Right ventricle myocardium superior (tissue), 1 donor: ENCODE results near the gene ZBTB11. TPM values are rescaled to one million over a fixed set of nuclear protein-coding genes. Genes with fewer than 3 reads are reported as not detected.
"Not testable (repeated sequence)": the region's sequence is repeated elsewhere in the genome, so short reads cannot be mapped to it uniquely, and the experiment has no call there.

Source experiments
- ATAC-seq: fragments of 200-7000 bp; cut with Tn5 transposase; one replicate; pipeline ENCODE4 v1.9.1; 2020; ENCODE audit warnings: mild to moderate bottlenecking; ENCODE audit not compliant: poor library complexity
- DNase-seq: peaks from one replicate; pipeline ENCODE4 v3.0.0-alpha.2; 2020
- intact Hi-C: fragments of 100-400 bp; cut with DNase I; formaldehyde crosslinking; loops from one replicate; pipeline ENCODE4 v1.11.2; 2022
- long read RNA-seq: library from polyadenylated mRNA; unstranded; transcript quantifications from one replicate; pipeline ENCODE4 v2.0.0, GENCODE V29; 2021
- total RNA-seq: library from RNA; stranded (reverse); fragmentation: NEBNext Ultra II Directional; extraction: Animal tissue kit (Norgen Biotek cat#: 25700); gene quantifications from one replicate; pipeline ENCODE4 v1.2.1, GENCODE V29; 2021
- donor health status: DM: no; HTN: yes; CAD: no; lungs with severe emphysema.

The ZBTB11 gene, protein sequence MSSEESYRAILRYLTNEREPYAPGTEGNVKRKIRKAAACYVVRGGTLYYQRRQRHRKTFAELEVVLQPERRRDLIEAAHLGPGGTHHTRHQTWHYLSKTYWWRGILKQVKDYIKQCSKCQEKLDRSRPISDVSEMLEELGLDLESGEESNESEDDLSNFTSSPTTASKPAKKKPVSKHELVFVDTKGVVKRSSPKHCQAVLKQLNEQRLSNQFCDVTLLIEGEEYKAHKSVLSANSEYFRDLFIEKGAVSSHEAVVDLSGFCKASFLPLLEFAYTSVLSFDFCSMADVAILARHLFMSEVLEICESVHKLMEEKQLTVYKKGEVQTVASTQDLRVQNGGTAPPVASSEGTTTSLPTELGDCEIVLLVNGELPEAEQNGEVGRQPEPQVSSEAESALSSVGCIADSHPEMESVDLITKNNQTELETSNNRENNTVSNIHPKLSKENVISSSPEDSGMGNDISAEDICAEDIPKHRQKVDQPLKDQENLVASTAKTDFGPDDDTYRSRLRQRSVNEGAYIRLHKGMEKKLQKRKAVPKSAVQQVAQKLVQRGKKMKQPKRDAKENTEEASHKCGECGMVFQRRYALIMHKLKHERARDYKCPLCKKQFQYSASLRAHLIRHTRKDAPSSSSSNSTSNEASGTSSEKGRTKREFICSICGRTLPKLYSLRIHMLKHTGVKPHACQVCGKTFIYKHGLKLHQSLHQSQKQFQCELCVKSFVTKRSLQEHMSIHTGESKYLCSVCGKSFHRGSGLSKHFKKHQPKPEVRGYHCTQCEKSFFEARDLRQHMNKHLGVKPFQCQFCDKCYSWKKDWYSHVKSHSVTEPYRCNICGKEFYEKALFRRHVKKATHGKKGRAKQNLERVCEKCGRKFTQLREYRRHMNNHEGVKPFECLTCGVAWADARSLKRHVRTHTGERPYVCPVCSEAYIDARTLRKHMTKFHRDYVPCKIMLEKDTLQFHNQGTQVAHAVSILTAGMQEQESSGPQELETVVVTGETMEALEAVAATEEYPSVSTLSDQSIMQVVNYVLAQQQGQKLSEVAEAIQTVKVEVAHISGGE
- total RNA-seq = 9.8 TPM
- long read RNA-seq, full-length matches to known transcripts = 9 of 10 reads
- long read RNA-seq, partial matches to known transcripts = 0 of 10 reads
- long read RNA-seq, other reads (novel, unspliced or antisense) = 1 of 10 reads

GRCh38 chr3:101676765-101677435 is at the start of gene ZBTB11:
TSS of gene ZBTB11 (minus strand) at chr3:101677132. CDS start at chr3:101676914, 218 bp downstream.
- intact Hi-C loops = loop anchor here (10.0 kb wide), 1 partner anchor 102 kb away; the partner anchor contains the start of gene PCNP
- DNase-seq (peak; percentile 100), ATAC-seq (peak; percentile 92)

GRCh38 chr3:101725890-101726275 is 49.0 kb upstream of the ZBTB11 start:
- DNase-seq (no peak), ATAC-seq (no peak)
- intact Hi-C loops = no loop called here

DNA sequence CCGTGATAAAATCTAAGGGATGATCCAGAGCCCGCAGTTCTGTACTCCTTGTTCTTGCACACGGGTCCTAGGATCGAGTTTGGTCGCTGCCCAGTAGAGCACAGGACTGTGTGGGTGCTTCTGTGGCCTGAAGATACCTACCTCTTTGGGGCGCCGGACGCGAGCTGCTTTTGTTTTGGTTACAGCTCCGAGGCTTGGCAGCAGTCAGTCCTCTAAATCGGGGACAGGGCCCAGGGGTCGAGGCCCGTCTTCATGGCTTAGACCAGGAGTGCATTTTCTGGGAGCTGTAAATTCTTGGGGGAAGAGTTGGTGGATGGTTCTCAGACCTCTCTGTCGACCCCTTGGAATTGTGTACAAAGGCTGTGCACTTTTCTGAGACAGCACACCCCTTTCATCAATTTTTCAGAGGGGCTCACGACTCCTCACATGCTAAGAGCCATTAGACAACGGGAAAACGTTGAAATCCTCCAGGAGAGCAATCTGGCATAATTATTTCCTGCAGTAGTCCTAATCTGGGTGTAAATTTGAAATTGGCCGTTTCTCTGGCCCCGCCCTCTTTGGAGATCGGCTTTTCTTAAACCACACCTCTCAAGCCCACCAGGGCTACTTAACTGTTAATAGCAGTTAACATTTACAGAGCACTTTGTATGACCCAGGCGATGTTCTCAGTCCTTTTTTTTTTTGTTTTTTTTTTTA is 48.4 kb upstream of the ZBTB11 start:
- DNase-seq = peak; percentile 61
- peak; percentile 27 for ATAC-seq
- intact Hi-C loops = no loop called here

GRCh38 chr3:101724329-101725193 is 47.6 kb upstream of the ZBTB11 start, which contains the start of gene CEP97:
TSS of gene CEP97 (plus strand) at chr3:101724614. CDS start at chr3:101724677, 63 bp downstream.
- intact Hi-C loops = loop anchor here (5.0 kb wide), 1 partner anchor 53 kb away; the partner anchor contains the start of gene NXPE3

DNA sequence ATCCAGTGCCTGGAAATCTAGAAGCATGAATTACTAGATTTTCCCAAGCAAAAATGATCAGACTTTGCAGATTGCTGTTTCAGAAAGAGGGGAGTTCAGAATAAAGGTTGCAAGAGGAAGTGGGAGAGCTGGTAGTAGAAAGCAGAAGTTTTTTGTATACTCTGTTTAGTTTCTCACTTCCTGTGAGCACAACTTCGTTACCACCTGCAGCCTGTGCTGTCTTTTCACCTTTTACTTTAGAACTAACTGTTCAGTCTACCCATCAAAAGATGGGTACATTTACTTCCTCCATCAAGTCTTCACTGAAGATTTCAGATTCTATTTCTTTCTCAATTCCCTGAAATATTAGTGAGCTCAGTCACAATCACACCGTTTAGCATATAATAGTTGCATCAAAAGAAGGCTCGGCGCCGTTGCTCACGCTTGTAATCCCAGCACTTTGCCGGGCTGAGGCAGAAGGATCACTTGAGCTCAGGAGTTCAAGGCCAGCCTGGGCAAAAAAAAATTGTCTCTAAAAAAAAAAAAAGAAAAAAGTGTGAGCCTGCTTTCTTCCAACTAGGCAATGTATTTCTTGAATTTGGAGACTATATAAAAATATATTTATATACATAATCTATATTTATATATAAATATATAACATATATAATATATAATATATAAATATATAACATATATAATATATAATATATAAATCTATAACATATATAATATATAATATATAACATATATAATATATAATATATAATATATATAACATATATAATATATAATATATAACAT is 45.7 kb upstream of the ZBTB11 start:
- intact Hi-C loops = loop anchor here (5.0 kb wide), 1 partner anchor 55 kb away; the partner anchor contains the start of gene NXPE3
- ATAC-seq (no peak), DNase-seq (no peak)

More at GRCh38 chr3:101724329-101725193, 47.6 kb upstream of the ZBTB11 start, which contains the start of gene CEP97:
- ATAC-seq (peak; percentile 100), DNase-seq (peak; percentile 94)

GRCh38 chr3:101720851-101721840 is 44.2 kb upstream of the ZBTB11 start:
- intact Hi-C loops = loop anchor here (5.0 kb wide), 1 partner anchor 56 kb away; the partner anchor contains the start of gene NXPE3
- ATAC-seq = no peak
- DNase-seq = no peak

DNA sequence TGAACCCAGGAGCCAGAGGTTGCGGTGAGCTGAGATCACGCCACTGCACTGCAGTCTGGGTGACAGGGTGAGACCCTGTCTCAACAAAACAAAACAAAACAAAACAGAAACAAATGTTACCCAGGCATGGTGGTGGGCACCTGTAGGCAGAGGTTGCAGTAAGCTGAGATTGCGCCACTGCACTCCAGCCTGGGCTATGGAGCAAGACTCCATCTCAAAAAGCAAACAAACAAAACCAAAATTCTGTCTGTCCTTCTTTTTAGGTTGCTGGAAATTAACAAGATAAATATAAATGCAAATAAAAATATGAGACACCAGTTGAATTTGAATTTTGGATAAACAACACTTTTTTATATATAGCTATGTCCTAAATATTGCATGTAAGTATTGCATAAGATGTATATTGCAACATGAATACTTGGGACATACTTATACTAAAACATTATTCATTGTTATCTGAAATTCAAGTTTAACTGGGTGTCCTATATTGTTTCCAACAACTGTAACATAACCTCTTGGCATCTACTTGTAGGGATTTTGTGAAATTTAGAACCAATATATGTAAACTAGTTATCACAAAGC is 42.8 kb upstream of the ZBTB11 start:
- no peak for ATAC-seq
- DNase-seq = no peak
- intact Hi-C loops = loop anchor here (5.0 kb wide), 1 partner anchor 58 kb away; the partner anchor contains the start of gene NXPE3

DNA sequence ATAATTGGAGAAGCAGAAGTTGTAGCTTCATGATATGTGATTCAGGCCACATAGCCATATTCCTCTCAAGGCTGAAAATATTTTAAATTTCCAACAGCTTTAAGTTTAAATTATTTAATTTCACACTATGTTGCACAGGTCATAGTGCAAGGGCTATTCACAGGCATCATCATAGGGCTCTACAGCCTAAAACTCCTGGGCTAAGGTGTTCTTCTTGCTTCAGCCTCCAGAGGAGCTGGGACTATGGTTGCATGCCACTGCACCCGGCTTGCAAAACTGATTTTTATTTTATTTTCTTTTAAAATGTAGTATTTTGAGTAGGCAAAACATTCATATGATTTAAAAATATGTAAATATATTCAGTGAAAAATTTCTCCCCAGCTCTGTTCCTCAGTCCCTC is 41.5 kb upstream of the ZBTB11 start:
- intact Hi-C loops = no loop called here
- no peak for ATAC-seq
- DNase-seq = no peak

DNA sequence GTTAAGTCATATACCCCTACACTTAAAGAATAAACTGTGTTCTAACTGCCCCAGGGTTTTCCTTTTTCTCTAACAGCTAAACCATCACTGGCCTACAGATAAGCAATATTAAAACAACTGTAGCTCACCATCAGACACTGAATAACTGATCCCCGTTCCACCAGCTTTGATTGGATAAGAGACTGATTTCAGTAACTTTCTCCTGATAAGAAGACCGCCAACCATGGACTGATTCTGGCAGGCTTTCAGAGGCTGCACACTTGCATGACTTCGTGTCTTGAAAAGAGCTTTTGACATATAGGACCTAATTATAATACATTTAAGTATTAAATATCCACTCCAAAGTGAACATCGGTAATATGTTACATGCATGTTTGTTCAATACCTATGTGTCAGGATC is 32.2 kb upstream of the ZBTB11 start:
- DNase-seq = no peak
- intact Hi-C loops = no loop called here
- ATAC-seq = no peak

GRCh38 chr3:101704639-101705038 is 27.7 kb upstream of the ZBTB11 start:
- DNase-seq, intact Hi-C loops, ATAC-seq: not testable (repeated sequence)

DNA sequence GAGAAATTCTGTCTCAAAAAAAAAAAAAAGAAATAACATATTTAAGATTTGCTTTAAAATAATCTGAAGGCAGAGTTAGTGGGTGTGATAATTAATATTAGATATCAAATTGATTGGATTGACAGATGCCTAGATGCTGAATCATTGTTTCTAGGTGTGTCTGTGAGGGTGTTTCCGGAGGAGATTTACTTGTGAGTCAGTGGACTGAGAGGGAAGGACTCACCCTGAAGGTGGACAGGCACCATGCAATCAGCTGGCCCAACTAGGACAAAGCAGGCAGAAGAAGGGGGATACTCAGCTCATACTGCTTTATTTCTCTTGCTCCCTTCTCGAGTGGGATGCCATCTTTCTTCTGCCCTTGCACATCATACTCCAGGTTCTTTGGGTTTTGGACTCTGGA is 26.2 kb upstream of the ZBTB11 start:
- ATAC-seq (no peak), DNase-seq (no peak)
- intact Hi-C loops = no loop called here

DNA sequence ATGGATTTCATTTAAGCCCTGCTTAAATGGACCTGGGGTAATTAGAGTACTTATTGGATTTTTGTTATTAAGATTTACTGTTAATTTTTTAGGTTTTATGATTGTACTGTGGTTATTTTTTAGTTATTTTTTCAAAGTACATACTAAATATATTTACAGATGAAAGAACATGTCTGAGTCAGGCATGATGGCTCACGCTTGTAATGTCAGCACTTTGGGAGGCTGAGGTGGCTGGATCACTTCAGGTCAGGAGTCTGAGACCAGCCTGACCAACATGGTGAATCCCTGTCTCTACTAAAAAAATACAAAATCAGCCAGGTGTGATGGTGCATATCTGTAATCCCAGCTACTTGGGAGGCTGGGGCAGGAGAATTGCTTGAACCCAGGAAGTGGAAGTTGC is 25.8 kb upstream of the ZBTB11 start:
- DNase-seq (no peak), ATAC-seq (no peak)
- intact Hi-C loops = no loop called here

DNA sequence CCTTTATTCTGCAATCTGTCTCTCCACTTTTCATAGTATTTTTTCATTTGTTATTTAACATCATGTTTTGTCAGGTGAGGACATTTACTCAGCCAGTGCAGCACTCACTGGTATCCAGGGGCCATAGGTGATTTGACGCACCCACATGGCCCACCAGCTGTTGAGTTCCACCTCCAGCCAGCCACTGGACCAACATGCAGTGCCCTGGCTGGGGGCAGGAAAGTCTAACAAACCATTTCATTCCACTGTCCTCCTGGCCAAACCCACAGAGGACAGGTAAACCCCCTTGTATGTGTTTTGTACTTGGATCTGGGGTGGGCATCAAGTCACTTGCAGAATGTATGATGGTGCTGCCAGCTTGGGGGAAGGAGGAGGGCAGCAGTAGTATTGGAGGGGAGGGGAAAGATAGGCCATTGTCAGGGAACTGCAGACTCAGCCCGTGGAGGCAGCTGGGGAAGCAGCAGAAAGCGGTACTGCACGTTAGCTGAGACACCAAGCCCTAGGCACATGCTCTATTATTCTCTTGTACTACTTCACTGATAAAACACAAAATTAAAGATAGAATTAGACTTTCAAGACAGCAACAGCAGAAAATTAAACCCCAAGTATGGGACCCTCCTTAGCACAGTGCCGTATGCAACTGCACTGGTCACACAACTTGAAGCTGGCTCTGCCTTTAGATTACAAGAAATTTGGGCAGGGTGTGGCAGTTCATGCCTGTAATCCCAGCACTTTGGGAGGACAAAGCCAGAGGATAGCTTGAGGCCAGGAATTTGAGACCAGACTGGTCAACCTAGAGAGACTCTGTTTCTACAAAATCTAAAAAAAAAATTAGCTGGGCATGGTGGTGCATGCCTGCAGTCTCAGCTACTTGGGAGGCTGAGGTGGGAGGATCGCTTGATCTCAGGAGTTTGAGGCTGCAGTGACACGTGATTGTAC is 25.0 kb upstream of the ZBTB11 start:
- intact Hi-C loops = no loop called here

More for the DNA sequence above, 25.0 kb upstream of the ZBTB11 start:
- DNase-seq = no peak
- no peak for ATAC-seq
